IPS-20b (cell line): ENCODE data around the gene IPP.
A peak's percentile ranks its signal among the peaks of the same experiment; 100 is the strongest.
"Not testable (repeated sequence)": the region's sequence is repeated elsewhere in the genome, so short reads cannot be mapped to it uniquely, and the experiment has no call there.

Experiments used
- H3K27ac ChIP-seq: one replicate; pipeline ENCODE4 v1.5.1; 2013; ENCODE audit warnings: low read length
- H3K27me3 ChIP-seq: 2 replicates; pipeline ENCODE4 v1.6.1; 2013; ENCODE audit warnings: mild to moderate bottlenecking, low read length, inconsistent platforms; ENCODE audit not compliant: insufficient read depth
- H3K36me3 ChIP-seq: 2 replicates; pipeline ENCODE4 v1.6.1; 2013; ENCODE audit warnings: low read depth, mild to moderate bottlenecking, inconsistent platforms, low read length, moderate library complexity; ENCODE audit not compliant: insufficient read depth
- H3K4me1 ChIP-seq: 2 replicates; pipeline ENCODE4 v1.6.1; 2013; ENCODE audit warnings: mild to moderate bottlenecking, control low read depth, inconsistent platforms, low read length, moderate library complexity; ENCODE audit not compliant: insufficient read depth
- H3K4me3 ChIP-seq: 2 replicates; pipeline ENCODE4 v1.5.1; 2013; ENCODE audit warnings: mild to moderate bottlenecking, low read length, inconsistent platforms
- H3K9ac ChIP-seq: 2 replicates; pipeline ENCODE4 v1.6.1; 2013; ENCODE audit warnings: low read depth, mild to moderate bottlenecking, inconsistent platforms, low read length, moderate library complexity
- H3K9me3 ChIP-seq: 2 replicates; pipeline ENCODE4 v1.6.1; 2013; ENCODE audit warnings: mild to moderate bottlenecking, low read depth, low read length, inconsistent platforms; ENCODE audit not compliant: insufficient read depth

The IPP gene

DNA sequence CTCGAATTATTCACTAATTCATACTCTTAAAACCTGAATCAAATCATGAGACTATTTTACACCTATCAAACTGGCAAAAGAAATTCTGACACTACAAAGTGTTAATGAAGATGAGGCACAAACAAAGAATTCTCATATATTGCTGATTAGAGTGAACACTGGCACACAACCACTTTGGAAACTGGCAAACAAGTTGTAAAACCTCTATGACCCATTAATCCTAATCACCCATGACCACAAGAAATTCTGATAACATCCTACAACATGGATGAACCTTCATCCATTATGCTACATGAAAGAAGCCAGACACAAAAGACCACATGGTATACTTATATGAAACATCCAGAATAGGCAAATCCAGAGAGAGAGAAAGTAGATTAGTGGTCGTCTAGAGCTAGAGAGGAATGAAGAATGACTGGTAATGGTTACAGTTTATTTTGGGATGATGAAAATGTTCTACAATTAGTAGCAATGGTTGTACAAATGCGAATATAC is 72.7 kb downstream of the IPP start:
- Histone ChIP-seq H3K27me3 (no peaks in the 10 kb centered on the region), H3K9me3 (no peaks in the 10 kb centered on the region), H3K4me1 (peaks cover 38% of the 10 kb centered on the region), H3K27ac (no peak overlapping the region), H3K9ac (no peak overlapping the region), H3K4me3 (peak overlapping the region; percentile 11; the same call in 1 of the 2 replicates), H3K36me3 (peaks cover 6% of the 10 kb centered on the region; the same call in 1 of the 2 replicates)

DNA sequence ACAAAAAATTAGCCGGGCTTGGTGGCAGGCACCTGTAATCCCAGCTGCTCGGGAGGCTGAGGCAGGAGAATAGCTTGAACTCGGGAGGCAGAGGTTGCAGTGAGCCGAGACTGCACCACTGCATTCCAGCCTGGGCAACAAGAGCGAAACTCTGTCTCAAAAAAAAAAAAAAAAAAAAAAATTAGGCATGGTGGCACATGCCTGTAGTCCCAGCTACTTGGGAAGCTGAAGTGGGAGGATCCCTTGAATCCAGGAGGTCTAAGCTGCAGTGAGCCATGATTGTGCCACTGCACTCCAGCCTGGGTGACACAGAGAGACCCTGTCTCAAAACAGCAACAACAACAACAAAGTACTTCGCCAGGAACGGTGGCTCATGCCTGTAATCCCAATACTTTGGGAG is 73.9 kb downstream of the IPP start:
- H3K9me3 ChIP-seq, H3K36me3 ChIP-seq, H3K4me3 ChIP-seq, H3K9ac ChIP-seq, H3K27me3 ChIP-seq, H3K27ac ChIP-seq: not testable (repeated sequence)
- peaks cover 31% of the 10 kb centered on the region for H3K4me1 ChIP-seq

DNA sequence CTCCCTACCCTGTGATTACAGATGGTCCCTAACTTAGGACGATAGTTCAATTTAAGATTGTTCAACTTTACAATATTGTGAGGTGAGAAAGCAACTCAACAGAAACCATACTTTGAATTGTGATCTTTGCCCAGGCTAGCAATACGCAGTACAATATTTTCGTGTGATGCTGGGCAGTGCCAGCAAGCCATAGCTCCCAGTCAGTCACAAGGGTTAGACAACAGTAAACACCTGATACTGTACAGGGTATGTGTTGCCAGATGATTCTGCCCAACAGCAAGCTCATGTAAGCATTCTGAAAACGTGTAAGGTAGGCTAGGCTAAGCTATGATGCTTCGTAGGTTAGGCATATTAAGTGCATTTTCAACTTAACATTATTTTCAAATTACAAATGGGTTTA is 76.0 kb downstream of the IPP start:
- Histone ChIP-seq H3K9ac (no peak overlapping the region), H3K9me3 (no peaks in the 10 kb centered on the region), H3K27me3 (no peaks in the 10 kb centered on the region), H3K4me1 (peaks cover 22% of the 10 kb centered on the region), H3K27ac (no peak overlapping the region), H3K36me3 (peaks cover 12% of the 10 kb centered on the region; the same call in 1 of the 2 replicates), H3K4me3 (no peak overlapping the region)

DNA sequence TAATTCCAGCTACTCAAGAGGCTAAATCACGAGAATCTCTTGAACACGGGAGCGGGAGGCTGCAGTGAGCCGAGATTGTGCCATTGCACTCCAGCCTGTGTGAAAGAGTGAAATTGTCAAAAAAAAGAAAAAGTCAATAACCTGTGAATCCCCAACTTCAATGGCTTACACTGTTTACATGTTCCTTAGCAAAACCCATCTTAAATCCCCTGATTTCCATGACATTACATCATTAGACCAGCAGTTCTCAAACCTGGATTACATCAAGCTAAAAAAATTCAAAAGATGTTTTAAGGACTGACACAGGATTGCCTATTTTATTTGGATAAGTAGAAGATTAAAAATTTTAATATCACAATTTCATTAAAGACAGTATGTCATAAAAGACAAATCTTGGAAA is 76.5 kb downstream of the IPP start:
- Histone ChIP-seq H3K36me3 (peaks cover 12% of the 10 kb centered on the region; the same call in 1 of the 2 replicates), H3K9me3 (no peaks in the 10 kb centered on the region), H3K27me3 (no peaks in the 10 kb centered on the region), H3K27ac (no peak overlapping the region), H3K4me1 (peaks cover 17% of the 10 kb centered on the region), H3K9ac (no peak overlapping the region), H3K4me3 (no peak overlapping the region)

DNA sequence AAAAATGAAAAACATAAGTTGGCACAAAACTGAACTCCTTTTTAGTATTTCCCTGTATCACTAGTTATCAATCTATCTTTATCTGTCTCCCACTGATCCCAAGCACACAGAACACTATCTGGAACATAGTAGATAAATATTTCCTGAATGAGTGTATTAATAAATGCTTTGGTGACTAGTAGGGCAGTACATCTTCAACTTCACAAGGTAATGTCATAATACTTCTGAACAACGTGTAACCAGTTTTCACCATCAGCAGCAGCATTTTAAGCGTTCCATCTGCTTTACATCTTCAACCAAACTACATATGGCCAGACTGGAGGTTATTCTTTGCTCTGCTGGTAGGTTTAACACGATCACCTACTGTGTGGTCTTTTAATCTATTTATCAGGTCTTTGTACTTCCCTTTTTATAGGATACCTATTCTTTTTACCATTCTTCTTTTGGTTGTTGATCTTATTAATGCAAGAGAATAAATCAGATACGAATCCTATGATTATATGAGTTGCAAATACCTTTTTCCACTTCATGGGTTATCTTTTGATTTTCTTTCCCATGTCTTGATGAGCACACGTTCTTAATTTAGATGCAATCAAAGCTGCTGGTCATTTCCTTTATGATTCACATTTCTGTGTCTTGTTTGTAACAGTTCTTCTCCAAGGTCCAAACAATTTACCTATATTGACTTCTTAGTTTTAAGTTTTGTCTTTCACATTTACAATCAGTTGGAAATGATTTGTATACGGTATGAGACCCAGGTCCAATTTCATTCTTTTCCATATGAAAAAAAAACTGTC is 80.4 kb downstream of the IPP start:
- Histone ChIP-seq H3K27ac (no peak overlapping the region), H3K36me3 (peaks cover 12% of the 10 kb centered on the region; the same call in 1 of the 2 replicates), H3K9ac (no peak overlapping the region), H3K4me1 (peaks cover 5% of the 10 kb centered on the region; the same call in 1 of the 2 replicates), H3K9me3 (no peaks in the 10 kb centered on the region), H3K27me3 (no peaks in the 10 kb centered on the region), H3K4me3 (no peak overlapping the region)

DNA sequence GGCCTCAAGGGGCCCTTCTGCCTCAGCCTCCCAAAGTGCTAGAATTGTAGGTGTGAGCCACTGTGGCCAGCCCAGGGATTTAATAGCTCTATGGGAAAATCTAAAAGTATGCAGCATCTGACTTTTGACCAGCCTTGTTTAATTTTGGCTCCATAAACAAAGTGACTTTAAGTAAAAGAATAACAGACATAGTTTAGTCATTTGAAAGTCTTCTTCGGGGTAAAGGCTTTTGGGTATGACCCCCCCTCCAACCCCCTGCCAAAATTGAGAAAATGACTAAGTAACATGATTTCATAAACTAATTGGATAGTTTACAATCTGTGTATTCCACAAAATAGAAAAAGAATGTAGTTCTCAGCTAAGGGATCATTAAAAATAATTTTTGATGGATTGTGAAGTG is 81.1 kb downstream of the IPP start:
- H3K27ac ChIP-seq = no peak overlapping the region
- H3K4me3 ChIP-seq = no peak overlapping the region
- H3K9me3 ChIP-seq = no peaks in the 10 kb centered on the region
- peaks cover 7% of the 10 kb centered on the region; the same call in 1 of the 2 replicates for H3K36me3 ChIP-seq
- peaks cover 1% of the 10 kb centered on the region; the same call in 1 of the 2 replicates for H3K4me1 ChIP-seq
- H3K27me3 ChIP-seq = no peaks in the 10 kb centered on the region
- H3K9ac ChIP-seq = no peak overlapping the region

DNA sequence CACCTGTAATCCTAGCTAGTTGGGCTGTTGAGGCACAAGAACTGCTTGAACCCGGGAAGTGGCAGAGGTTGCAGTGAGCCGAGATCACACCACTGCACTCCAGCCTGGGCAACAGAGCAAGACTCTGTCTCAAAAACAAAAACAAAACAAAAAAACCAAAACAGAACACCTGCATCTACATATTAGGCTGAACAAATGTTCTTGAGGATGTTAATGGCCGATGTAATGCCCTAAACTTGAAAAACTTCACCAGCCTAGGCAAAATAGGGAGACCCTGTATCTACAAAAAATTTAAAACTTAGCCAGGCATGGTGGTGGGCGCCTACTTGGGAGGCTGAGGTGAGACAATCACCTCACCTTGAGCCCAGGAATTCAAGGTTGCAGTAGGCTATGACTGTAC is 81.9 kb downstream of the IPP start:
- H3K9me3 ChIP-seq = no peaks in the 10 kb centered on the region
- H3K27me3 ChIP-seq = no peaks in the 10 kb centered on the region
- no peak overlapping the region for H3K4me3 ChIP-seq
- H3K36me3 ChIP-seq = peaks cover 6% of the 10 kb centered on the region; the same call in 1 of the 2 replicates
- H3K27ac ChIP-seq = no peak overlapping the region
- no peaks in the 10 kb centered on the region; the same call in 1 of the 2 replicates for H3K4me1 ChIP-seq
- no peak overlapping the region for H3K9ac ChIP-seq

DNA sequence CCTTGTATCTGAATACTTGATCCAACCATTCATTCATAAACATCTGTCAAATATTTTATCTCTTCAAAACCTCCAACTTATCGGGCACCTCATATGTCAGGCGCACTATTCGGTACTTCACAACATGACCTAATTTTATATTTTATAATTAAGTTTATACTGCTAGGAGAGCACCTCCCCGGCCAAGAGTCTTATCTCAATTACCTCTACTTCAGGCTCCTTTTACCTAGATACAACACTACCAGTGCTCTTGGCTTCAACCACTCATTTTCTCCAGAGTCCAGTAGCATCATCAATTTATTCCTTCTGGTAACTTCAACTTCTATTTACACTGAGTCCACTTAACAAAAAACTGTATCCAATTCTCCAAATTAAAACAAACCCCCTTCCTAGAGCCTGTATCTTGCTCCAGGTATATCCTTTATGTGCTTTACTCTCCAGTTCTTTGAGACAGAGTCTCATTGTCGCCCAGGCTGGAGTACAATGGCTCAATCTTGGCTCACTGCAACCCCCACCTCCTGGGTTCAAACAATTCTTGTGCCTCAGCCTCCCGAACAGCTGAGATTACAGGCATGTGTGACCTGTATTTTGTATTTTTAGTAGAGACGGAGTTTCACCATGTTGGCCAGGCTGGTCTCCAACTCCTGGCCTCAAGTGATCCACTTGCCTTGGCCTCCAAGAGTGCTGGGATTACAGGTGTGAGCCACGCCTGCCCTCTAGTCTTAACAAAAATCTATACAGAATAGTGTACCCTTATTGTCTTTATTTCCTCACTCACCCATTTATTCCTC is 82.9 kb downstream of the IPP start:
- Histone ChIP-seq H3K9me3 (no peaks in the 10 kb centered on the region), H3K36me3 (peaks cover 10% of the 10 kb centered on the region; the same call in 1 of the 2 replicates), H3K9ac (no peak overlapping the region), H3K27ac (no peak overlapping the region), H3K4me1 (no peaks in the 10 kb centered on the region; the same call in 1 of the 2 replicates), H3K27me3 (no peaks in the 10 kb centered on the region), H3K4me3 (no peak overlapping the region)

DNA sequence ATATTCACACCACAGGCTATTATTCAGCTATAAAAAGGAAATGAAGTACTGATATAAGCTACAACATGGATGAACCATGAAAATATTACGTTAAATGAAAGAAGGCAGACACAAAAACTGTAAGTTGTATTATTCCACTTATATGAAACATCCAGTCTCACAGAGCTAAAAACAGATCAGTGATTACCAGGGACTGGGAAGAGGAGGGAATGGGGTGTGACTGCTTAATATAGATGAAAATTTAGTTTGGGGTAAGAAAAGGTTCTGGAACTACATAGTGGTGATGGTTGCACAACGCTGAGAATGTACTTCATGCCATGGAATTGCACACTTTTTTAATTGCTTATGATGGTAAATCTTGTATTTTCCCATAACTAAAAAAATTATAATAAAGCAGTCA is 83.6 kb downstream of the IPP start:
- Histone ChIP-seq H3K9ac (no peak overlapping the region), H3K36me3 (peaks cover 10% of the 10 kb centered on the region; the same call in 1 of the 2 replicates), H3K4me3 (no peak overlapping the region), H3K27ac (no peak overlapping the region), H3K9me3 (no peaks in the 10 kb centered on the region), H3K27me3 (no peaks in the 10 kb centered on the region), H3K4me1 (no peaks in the 10 kb centered on the region; the same call in 1 of the 2 replicates)

DNA sequence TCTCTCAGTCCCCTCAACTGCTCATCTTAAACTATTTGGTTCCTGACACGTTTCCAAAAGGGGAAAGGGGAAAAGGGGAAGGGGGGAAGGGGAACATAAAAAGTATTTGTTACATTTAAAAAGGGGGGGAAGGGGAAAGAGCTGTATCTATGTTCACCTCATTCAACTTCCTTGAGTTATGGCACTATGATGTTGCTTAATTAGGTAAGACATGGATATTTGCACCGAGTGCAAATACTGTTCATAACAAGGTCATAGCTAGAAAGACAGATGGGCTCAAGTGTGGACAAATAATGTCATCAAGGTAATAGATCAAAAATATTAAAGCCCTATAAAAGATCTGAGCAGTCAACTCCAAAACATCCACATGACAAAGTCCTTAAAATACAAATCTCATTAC is 90.1 kb downstream of the IPP start:
- Histone ChIP-seq H3K27ac (no peak overlapping the region), H3K9ac (no peak overlapping the region), H3K4me3 (no peak overlapping the region), H3K27me3 (no peaks in the 10 kb centered on the region), H3K36me3 (peaks cover 64% of the 10 kb centered on the region), H3K9me3 (no peaks in the 10 kb centered on the region), H3K4me1 (no peaks in the 10 kb centered on the region; the same call in 1 of the 2 replicates)

DNA sequence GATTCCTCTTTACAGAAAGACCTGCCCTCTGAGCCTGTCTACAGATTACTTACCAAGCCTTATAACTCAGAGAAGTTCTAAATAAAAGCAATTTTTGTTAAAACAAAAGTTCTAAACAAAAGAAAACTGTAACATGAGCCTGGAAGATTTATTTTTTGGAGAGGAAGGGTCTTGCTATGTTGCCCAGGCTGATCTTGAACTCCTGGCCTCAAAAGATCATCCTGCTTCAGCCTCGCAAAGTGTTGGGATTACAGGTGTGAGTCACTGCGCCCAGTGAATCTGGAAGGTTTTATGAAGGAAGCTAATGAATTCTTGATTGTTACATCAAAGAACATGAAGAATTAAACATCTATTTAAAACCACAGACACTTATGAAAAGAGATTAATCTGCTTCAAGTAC is 91.2 kb downstream of the IPP start:
- no peak overlapping the region for H3K9ac ChIP-seq
- no peak overlapping the region for H3K4me3 ChIP-seq
- no peaks in the 10 kb centered on the region for H3K27me3 ChIP-seq
- no peak overlapping the region for H3K27ac ChIP-seq
- no peaks in the 10 kb centered on the region for H3K9me3 ChIP-seq
- H3K4me1 ChIP-seq = no peaks in the 10 kb centered on the region; the same call in 1 of the 2 replicates
- peaks cover 75% of the 10 kb centered on the region for H3K36me3 ChIP-seq
